ENCODE data around the gene DSCAM. TPM values are rescaled to one million over a fixed set of nuclear protein-coding genes. Genes with fewer than 3 reads are reported as not detected.

Gene DSCAM
- total RNA-seq, 4 donors from 2014 or later: 0.19 TPM; not detected in 3

DNA sequence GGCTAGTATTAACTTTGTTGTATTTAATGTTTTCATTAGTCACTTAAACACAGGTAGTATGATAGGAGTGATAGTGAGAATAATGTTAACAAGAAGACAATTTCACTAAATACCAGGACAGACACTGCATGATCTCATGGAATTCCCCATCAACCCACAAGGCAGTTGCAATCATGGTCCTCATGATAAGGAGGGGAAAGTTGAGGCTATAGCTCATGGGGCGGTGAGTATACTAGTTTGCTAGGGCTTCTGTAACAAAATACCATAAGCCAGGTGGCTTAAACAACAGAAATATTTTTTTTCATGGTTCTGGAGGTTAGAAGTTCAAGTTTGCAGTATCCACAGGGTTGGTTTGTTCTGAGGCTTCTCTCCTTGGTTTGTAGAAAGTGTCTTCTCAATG lies 115.8 kb downstream of the DSCAM start:
- H3K4me3 ChIP-seq: no peak overlapping the region
- H3K9me3 ChIP-seq: no peaks in the 10 kb centered on the region
- TF ChIP-seq POLR2A (IDR thresholded peaks at IDR 0.05): no peak
- TF ChIP-seq, protein P1, sequence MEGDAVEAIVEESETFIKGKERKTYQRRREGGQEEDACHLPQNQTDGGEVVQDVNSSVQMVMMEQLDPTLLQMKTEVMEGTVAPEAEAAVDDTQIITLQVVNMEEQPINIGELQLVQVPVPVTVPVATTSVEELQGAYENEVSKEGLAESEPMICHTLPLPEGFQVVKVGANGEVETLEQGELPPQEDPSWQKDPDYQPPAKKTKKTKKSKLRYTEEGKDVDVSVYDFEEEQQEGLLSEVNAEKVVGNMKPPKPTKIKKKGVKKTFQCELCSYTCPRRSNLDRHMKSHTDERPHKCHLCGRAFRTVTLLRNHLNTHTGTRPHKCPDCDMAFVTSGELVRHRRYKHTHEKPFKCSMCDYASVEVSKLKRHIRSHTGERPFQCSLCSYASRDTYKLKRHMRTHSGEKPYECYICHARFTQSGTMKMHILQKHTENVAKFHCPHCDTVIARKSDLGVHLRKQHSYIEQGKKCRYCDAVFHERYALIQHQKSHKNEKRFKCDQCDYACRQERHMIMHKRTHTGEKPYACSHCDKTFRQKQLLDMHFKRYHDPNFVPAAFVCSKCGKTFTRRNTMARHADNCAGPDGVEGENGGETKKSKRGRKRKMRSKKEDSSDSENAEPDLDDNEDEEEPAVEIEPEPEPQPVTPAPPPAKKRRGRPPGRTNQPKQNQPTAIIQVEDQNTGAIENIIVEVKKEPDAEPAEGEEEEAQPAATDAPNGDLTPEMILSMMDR (IDR thresholded peaks at IDR 0.05): no peak
- H3K36me3 ChIP-seq: no peaks in the 10 kb centered on the region
- no peak overlapping the region for H3K27ac ChIP-seq
- H3K27me3 ChIP-seq: no peaks in the 10 kb centered on the region
- DNase-seq: no peak
- H3K4me1 ChIP-seq: no peaks in the 10 kb centered on the region

DNA sequence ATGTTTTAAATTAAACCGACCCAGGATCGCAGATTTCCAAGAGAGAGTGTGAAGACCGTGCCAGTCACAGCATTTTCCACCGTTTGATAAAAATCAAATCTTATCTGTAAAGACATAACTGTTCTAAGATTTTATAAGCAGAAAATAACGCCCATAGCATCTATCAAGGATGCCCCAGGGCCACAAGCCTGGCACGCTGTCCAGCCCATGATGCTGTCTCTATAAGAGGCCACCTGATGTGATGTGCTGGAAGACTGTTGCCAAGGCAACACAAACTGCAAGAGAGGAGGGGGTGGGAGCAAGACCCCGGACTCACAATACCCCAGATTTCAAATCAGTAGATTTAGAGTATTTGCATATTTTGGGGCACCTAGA lies 116.5 kb downstream of the DSCAM start:
- Histone ChIP-seq H3K27me3 (no peaks in the 10 kb centered on the region), H3K9me3 (no peaks in the 10 kb centered on the region), H3K36me3 (no peaks in the 10 kb centered on the region), H3K4me3 (no peak overlapping the region), H3K4me1 (no peaks in the 10 kb centered on the region), H3K27ac (no peak overlapping the region)
- TF ChIP-seq POLR2A (IDR thresholded peaks at IDR 0.05): no peak
- TF ChIP-seq, protein P1 (IDR thresholded peaks at IDR 0.05): no peak
- DNase-seq: no peak

DNA sequence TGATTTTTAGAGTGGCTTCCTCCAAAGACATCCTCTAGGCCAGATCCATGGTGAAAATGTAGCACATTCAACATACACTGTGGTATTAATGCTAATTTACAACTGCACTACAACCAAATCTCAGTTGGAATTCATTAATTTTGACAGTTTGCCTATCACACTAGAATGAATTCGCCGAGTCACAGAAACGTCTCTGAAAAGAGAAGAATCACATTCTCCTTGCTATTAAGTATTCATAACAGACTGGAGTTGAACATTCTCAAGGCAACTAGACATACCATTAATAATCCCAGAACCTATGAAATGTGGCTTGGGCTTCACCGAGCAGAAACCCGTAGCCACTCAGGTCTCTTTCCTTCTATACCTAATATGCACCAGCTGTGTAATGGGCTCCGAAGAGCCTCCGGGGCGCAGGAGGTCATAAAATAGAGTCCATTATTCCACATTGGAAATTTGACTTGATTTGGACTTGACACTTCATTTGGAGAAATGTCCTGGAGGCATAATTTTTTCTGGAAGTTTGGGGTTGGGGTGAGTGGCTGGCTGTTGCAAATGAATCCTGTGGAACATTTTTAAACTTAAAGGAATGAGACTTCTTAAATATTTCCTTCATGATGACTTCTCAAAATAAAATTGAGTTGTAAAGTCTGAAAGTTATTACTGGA lies 117.1 kb downstream of the DSCAM start:
- TF ChIP-seq, protein P1 (IDR thresholded peaks at IDR 0.05): no peak
- TF ChIP-seq POLR2A (IDR thresholded peaks at IDR 0.05): no peak
- H3K4me1 ChIP-seq: no peaks in the 10 kb centered on the region
- DNase-seq: no peak
- H3K36me3 ChIP-seq: no peaks in the 10 kb centered on the region
- H3K9me3 ChIP-seq: no peaks in the 10 kb centered on the region
- no peak overlapping the region for H3K4me3 ChIP-seq
- H3K27me3 ChIP-seq: no peaks in the 10 kb centered on the region
- no peak overlapping the region for H3K27ac ChIP-seq

DNA sequence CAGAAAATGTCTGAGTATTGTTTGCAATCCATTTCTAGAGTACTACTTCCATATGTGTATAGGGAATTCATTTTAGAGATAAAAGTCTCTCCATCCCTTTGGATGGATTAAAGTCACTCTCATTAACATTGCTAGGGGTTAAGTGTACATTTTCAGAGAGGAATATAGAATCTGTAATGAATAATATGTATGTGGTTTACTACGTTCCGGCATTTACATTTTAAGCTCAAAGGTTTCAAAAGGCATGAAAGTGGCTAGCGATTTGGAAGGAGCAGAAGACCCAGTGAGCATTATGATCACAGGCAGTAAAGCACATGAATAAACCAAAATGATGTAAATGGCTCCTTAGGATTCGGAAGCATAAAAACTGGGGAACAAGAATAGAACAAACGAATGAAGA lies 123.0 kb downstream of the DSCAM start:
- H3K27me3 ChIP-seq: no peaks in the 10 kb centered on the region
- no peak for TF ChIP-seq POLR2A (IDR thresholded peaks at IDR 0.05)
- TF ChIP-seq, protein P1 (IDR thresholded peaks at IDR 0.05): no peak
- DNase-seq: no peak

DNA sequence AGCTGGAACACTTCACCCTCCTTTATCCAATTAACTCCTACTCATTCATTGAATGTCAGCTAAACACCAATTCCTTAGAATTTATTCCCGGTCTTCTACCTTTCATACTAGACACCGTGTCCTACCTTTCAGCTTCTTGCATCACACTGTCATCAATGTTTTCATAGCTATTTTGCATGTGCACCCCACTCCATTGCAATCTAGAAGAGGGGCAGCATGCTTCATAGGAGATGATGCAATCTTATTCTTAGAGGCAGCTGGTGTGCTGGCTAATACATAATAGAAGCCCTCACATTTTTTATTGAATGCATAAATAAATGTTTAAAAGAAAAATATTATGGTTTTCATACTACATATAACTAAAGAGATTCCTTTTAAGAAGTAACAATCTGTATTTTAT lies 123.6 kb downstream of the DSCAM start:
- H3K27me3 ChIP-seq: no peaks in the 10 kb centered on the region
- no peak for DNase-seq

More for the DNA sequence above, 123.0 kb downstream of the DSCAM start:
- H3K36me3 ChIP-seq: no peaks in the 10 kb centered on the region
- no peaks in the 10 kb centered on the region for H3K9me3 ChIP-seq
- H3K27ac ChIP-seq: no peak overlapping the region
- H3K4me1 ChIP-seq: no peaks in the 10 kb centered on the region
- no peak overlapping the region for H3K4me3 ChIP-seq

More for the DNA sequence above, 123.6 kb downstream of the DSCAM start:
- no peaks in the 10 kb centered on the region for H3K9me3 ChIP-seq
- no peak for TF ChIP-seq POLR2A (IDR thresholded peaks at IDR 0.05)
- TF ChIP-seq, protein P1 (IDR thresholded peaks at IDR 0.05): no peak
- H3K4me1 ChIP-seq: no peaks in the 10 kb centered on the region
- H3K27ac ChIP-seq: no peak overlapping the region
- H3K4me3 ChIP-seq: no peak overlapping the region
- H3K36me3 ChIP-seq: no peaks in the 10 kb centered on the region

Data from Peyer's patch (tissue), 4 donors.